K562 treated with DMSO at 1 percent for 4 hours (cell line): ENCODE results near the gene NPY2R. TPM values are rescaled to one million over a fixed set of nuclear protein-coding genes. Genes with fewer than 3 reads are reported as not detected.

Experiments used
- total RNA-seq: library from RNA; unstranded; fragments of 300-600 nt; gene quantifications from 2 replicates; pipeline ENCODE4 v1.2.3, GENCODE V29; 2022; ENCODE audit not compliant: insufficient read depth

NPY2R gene, protein sequence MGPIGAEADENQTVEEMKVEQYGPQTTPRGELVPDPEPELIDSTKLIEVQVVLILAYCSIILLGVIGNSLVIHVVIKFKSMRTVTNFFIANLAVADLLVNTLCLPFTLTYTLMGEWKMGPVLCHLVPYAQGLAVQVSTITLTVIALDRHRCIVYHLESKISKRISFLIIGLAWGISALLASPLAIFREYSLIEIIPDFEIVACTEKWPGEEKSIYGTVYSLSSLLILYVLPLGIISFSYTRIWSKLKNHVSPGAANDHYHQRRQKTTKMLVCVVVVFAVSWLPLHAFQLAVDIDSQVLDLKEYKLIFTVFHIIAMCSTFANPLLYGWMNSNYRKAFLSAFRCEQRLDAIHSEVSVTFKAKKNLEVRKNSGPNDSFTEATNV
- not detected in 2 replicates for total RNA-seq

DNA sequence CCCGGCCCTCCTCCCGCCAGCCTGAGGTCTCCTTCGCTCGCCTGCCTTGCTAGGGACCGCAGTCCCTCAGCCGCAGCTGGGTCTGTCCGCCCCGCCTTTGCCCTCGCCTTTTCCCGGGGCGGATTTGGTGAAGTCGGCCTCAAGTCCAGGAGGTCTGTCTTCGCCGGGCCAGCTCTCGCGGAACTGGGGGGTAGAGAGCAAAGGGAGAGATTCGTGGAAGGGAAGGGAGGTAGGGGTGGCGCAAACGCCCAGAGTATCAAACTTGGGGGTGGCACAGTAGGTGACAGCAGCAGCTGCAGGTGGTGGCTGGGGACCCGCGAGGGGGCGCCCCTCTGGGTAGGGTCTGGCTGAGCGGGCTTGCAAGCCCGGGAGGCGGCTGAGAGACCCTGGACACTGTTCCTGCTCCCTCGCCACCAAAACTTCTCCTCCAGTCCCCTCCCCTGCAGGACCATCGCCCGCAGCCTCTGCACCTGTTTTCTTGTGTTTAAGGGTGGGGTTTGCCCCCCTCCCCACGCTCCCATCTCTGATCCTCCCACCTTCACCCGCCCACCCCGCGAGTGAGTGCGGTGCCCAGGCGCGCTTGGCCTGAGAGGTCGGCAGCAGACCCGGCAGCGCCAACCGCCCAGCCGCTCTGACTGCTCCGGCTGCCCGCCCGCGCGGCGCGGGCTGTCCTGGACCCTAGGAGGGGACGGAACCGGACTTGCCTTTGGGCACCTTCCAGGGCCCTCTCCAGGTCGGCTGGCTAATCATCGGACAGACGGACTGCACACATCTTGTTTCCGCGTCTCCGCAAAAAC, at the start of gene NPY2R:
NPY2R (plus strand) TSS at position 379 of the 797 bp plus-strand sequence. CDS start 5,304 bp downstream, outside the sequence.

Other genes with a start within 250 kb of the NPY2R start
- not detected in 2 replicates for gene MAP9, start 168.3 kb downstream of the NPY2R start, total RNA-seq